CD8-positive, alpha-beta memory T cell (primary cell): Measurements from ENCODE around the gene SMYD3. TPM values are rescaled to one million over a fixed set of nuclear protein-coding genes. Genes with fewer than 3 reads are reported as not detected.

ENCODE experiments used
- CTCF ChIA-PET: fragments of 350-600 bp; sonication (Branson Sonifier 250); formaldehyde crosslinking; loops from one replicate; lab custom pipeline; 2021; ENCODE audit warnings: antibody characterized with exemption; lab: Charles Lee
- POLR2A ChIA-PET: fragments of 350-600 bp; sonication (Branson Sonifier 250); formaldehyde crosslinking; loops from one replicate; lab custom pipeline; 2021; ENCODE audit warnings: antibody characterized with exemption; lab: Charles Lee
- DNase-seq, 5 donors: peaks; one replicate each; pipeline versions ENCODE4 v3.0.0 to v3.0.0-alpha.2; 2020 to 2022; ENCODE audit warnings: mixed read lengths in 1 of 5
- H3K27ac ChIP-seq: one replicate; pipeline ENCODE4 v1.7.0; 2013; ENCODE audit warnings: low read depth, mild to moderate bottlenecking, low read length, moderate library complexity
- H3K27me3 ChIP-seq: 2 replicates; pipeline ENCODE4 v1.7.0; 2013; ENCODE audit warnings: low read length, mild to moderate bottlenecking; ENCODE audit not compliant: insufficient read depth, poor library complexity, severe bottlenecking
- H3K36me3 ChIP-seq: 2 replicates; pipeline ENCODE4 v1.7.0; 2013; ENCODE audit warnings: mild to moderate bottlenecking, low read length, moderate library complexity; ENCODE audit not compliant: insufficient read depth
- H3K4me1 ChIP-seq: 2 replicates; pipeline ENCODE4 v1.7.0; 2013; ENCODE audit warnings: mild to moderate bottlenecking, low read length, moderate library complexity; ENCODE audit not compliant: insufficient read depth
- H3K4me3 ChIP-seq: 2 replicates; pipeline ENCODE4 v1.7.0; 2013; ENCODE audit warnings: mild to moderate bottlenecking, low read length
- H3K9me3 ChIP-seq: 2 replicates; pipeline ENCODE4 v1.7.0; 2013; ENCODE audit warnings: mild to moderate bottlenecking, low read length
- H3K27ac Mint-ChIP-seq, 8 donors: one replicate each; pipeline ENCODE4 v1.8.0; 2020 to 2021; ENCODE audit warnings: mixed read lengths in 8 of 8, mild to moderate bottlenecking in 6 of 8, inconsistent platforms in 3 of 8, moderate library complexity in 3 of 8
- H3K27me3 Mint-ChIP-seq, 2 donors: one replicate each; pipeline ENCODE4 v1.8.0; 2020 to 2021; ENCODE audit warnings: mixed read lengths in 2 of 2, mild to moderate bottlenecking in 1 of 2, moderate library complexity in 1 of 2
- H3K36me3 Mint-ChIP-seq, 3 donors: one replicate each; pipeline ENCODE4 v1.8.0; 2020 to 2021; ENCODE audit warnings: mixed read lengths in 3 of 3, inconsistent platforms in 1 of 3, mild to moderate bottlenecking in 1 of 3
- H3K4me1 Mint-ChIP-seq, 3 donors: one replicate each; pipeline ENCODE4 v1.8.0; 2020 to 2021; ENCODE audit warnings: mixed read lengths in 3 of 3, inconsistent platforms in 1 of 3, mild to moderate bottlenecking in 1 of 3
- H3K4me3 Mint-ChIP-seq, 7 donors: one replicate each; pipeline ENCODE4 v1.8.0; 2020 to 2021; ENCODE audit warnings: mixed read lengths in 7 of 7, mild to moderate bottlenecking in 6 of 7, moderate library complexity in 4 of 7, inconsistent platforms in 2 of 7
- H3K9me3 Mint-ChIP-seq, 5 donors: one replicate each; pipeline ENCODE4 v1.8.0; 2020 to 2022; ENCODE audit warnings: mixed read lengths in 5 of 5, mild to moderate bottlenecking in 3 of 5, moderate library complexity in 2 of 5, inconsistent platforms in 1 of 5
- polyA plus RNA-seq: library from polyadenylated mRNA; unstranded; fragments of 300-500 nt; fragmentation: Illumina TruSeq; gene quantifications from one replicate; pipeline ENCODE4 v1.2.3, GENCODE V29; 2021
- total RNA-seq, 2 experiments: library from RNA; stranded (reverse); gene quantifications; one replicate each; pipeline ENCODE4 v1.2.3, GENCODE V29; 2021

The SMYD3 gene
- total and polyA plus RNA-seq, 3 experiments from 2014 or later: 12.4 to 31.7 (median 14.5) TPM

DNA sequence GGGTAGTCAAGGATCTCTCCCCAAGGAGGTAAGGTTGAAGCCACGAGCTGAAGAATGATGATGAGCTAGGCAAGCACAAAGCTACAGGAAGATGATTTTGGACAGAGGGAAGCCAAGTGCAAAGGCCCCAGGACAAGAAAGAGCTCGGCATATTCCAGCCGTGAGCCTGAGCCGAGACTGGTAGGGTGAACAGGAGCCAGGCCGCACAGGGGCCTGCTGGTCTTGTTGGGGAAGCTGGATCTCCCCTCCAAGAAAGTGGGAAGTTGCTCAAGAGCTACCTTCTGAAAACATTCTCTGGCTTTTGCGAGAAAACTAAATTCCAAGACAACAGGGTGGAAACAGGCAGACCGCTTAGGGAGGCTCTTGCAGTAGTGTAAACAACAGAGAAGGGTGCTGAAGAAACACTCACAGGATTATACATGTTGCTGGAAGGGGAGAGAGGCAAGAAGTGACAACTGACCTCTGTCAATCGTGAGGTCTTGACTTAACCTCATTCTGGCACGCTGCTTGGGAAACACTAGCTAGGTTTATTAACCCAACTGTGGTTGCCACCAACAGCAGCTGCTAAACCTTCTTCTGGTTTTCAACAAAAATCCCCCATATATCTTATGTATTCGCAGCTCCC is 625.2 kb downstream of the SMYD3 start:
- CTCF ChIA-PET: no interaction called here

DNA sequence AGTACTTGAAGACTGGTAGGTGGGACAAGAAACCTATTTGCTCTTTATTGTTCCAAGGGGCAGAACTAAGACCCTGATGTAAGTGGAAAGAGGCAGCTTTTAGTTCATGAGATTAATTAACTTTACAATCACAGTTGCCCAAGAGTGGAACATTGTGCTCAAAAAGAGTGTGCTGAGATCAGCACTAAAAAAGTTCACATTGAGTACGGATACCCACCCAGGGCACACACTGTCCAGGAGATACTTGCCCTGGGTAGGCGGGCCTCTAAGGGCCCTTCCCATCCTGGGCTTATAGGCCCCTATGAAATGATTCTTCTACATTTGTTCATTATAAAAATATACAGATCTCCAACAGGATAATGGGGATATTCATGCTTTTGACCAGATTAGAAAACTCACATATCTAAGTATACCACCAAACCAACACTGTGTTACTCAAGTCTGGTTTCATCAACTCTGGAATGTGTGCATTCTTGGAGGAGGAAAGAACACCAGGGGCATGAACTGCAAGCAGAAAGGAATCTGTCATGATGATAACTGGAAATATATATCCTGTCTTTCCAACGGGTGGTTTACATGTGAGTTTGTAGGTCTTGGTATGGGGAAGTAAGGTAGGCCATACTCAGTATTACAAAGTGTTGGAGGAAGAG is 626.2 kb downstream of the SMYD3 start:
- Histone ChIP-seq H3K4me1 (no peaks in the 10 kb centered on the region), H3K36me3 (no peaks in the 10 kb centered on the region), H3K27ac (no peak overlapping the region), H3K4me3 (no peak overlapping the region), H3K27me3 (no peaks in the 10 kb centered on the region), H3K9me3 (no peaks in the 10 kb centered on the region)
- Mint-ChIP-seq H3K27me3 (no peaks in the 10 kb centered on the region), H3K36me3 (peaks cover 11 to 23% (median 16%) of the 10 kb centered on the region in 3 donors), H3K4me1 (no peaks in the 10 kb centered on the region), H3K4me3 (no peak overlapping the region), H3K27ac (no peak overlapping the region), H3K9me3 (peaks cover 0 to 2% (median 0%) of the 10 kb centered on the region in 5 donors)
- ChIA-PET CTCF (interaction anchor here (1.7 kb wide), 1 partner anchor 8 kb away, joined by 5 read pairs; no protein-coding TSS in a partner anchor), POLR2A (no interaction called here)
- no peak for DNase-seq

More for the DNA sequence above, 625.2 kb downstream of the SMYD3 start:
- Mint-ChIP-seq H3K27me3 (no peaks in the 10 kb centered on the region), H3K36me3 (peaks cover 8 to 27% (median 12%) of the 10 kb centered on the region in 3 donors), H3K4me1 (no peaks in the 10 kb centered on the region), H3K9me3 (peaks cover 0 to 2% (median 0%) of the 10 kb centered on the region in 5 donors), H3K27ac (no peak overlapping the region), H3K4me3 (no peak overlapping the region)
- no peaks in the 10 kb centered on the region for H3K36me3 ChIP-seq
- POLR2A ChIA-PET: no interaction called here
- no peaks in the 10 kb centered on the region for H3K4me1 ChIP-seq
- H3K4me3 ChIP-seq: no peak overlapping the region
- no peak overlapping the region for H3K27ac ChIP-seq
- no peaks in the 10 kb centered on the region for H3K9me3 ChIP-seq
- DNase-seq: no peak
- no peaks in the 10 kb centered on the region for H3K27me3 ChIP-seq

DNA sequence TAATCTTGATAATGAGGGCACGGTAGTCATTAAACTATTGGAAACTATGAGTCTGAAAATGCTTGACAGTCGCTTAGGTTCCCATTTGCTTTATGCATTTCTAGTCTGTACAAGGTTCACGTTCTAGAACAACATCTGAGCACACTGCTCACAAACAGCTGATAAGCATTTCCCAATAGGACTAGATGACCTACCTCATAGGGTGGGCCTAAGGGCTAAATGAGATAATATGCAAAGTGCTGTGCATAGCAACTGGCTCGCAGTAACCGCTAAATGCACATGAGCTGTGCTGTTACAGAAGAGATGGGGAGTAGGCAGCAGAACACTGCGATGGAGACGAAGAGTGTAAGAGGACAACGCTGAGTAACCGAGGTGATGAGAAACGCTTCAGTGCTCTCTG is 628.0 kb downstream of the SMYD3 start:
- CTCF ChIA-PET: interaction anchor here (1.7 kb wide), 1 partner anchor 9 kb away, joined by 5 read pairs; no protein-coding TSS in a partner anchor
- H3K27ac ChIP-seq: no peak overlapping the region
- POLR2A ChIA-PET: no interaction called here
- H3K9me3 Mint-ChIP-seq: peaks cover 0 to under 1% (median 0%) of the 10 kb centered on the region in 5 donors
- H3K27ac Mint-ChIP-seq: no peak overlapping the region
- H3K4me1 Mint-ChIP-seq: no peaks in the 10 kb centered on the region
- no peaks in the 10 kb centered on the region for H3K27me3 Mint-ChIP-seq
- no peaks in the 10 kb centered on the region for H3K36me3 ChIP-seq
- no peaks in the 10 kb centered on the region for H3K4me1 ChIP-seq
- peaks cover 6 to 8% (median 6%) of the 10 kb centered on the region in 3 donors for H3K36me3 Mint-ChIP-seq
- H3K4me3 Mint-ChIP-seq: no peak overlapping the region
- no peak for DNase-seq
- no peaks in the 10 kb centered on the region for H3K9me3 ChIP-seq
- no peak overlapping the region for H3K4me3 ChIP-seq
- H3K27me3 ChIP-seq: no peaks in the 10 kb centered on the region

DNA sequence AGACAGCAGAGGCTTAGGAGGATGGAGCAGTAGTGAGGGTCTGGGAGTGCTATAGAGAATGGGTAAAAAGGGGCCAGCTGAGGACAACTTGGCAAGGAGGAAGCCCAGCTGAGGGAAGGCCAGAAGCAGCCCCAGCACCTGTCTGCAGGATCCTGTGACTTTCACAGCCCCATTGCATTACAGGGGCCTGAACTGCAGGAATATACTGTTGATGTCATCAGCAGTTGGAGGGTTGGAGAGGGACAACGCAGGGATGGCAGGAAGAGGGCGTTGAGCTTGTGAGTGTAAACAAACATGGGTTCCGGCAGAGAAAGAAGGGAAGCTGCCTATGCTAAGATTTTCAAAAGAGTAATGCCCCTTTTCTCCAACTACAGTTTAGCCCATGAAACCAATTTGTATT is 628.5 kb downstream of the SMYD3 start:
- CTCF ChIA-PET: no interaction called here
- no peak for DNase-seq
- POLR2A ChIA-PET: no interaction called here
- H3K4me3 ChIP-seq: no peak overlapping the region
- Mint-ChIP-seq H3K36me3 (peaks cover 5 to 7% (median 6%) of the 10 kb centered on the region in 3 donors), H3K9me3 (no peaks in the 10 kb centered on the region), H3K27me3 (no peaks in the 10 kb centered on the region), H3K27ac (no peak overlapping the region), H3K4me3 (no peak overlapping the region), H3K4me1 (no peaks in the 10 kb centered on the region)
- no peaks in the 10 kb centered on the region for H3K27me3 ChIP-seq
- no peak overlapping the region for H3K27ac ChIP-seq
- no peaks in the 10 kb centered on the region for H3K9me3 ChIP-seq
- no peaks in the 10 kb centered on the region for H3K36me3 ChIP-seq
- H3K4me1 ChIP-seq: no peaks in the 10 kb centered on the region

DNA sequence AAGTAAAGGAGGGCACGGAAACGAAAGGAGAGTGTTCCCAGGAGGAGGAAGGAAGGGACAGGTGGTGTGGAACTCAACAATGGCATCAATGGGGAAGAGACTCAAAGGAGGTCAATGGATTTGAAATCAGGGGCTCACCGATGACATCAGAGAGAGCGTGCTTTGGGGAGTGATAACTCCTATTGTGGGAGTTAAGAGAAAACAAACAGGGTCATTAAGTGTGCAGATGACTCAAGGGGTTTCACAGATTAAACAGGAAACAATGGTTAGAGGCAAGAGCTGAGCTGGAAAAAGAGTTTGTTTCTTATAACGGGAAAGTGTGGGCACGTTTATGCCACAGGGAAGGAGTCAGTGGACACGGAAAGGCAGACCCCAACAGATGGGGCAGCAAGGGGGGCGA is 629.1 kb downstream of the SMYD3 start:
- ChIA-PET POLR2A (no interaction called here), CTCF (no interaction called here)
- H3K27ac Mint-ChIP-seq: no peak overlapping the region
- Histone ChIP-seq H3K4me1 (no peaks in the 10 kb centered on the region), H3K27ac (no peak overlapping the region), H3K27me3 (no peaks in the 10 kb centered on the region), H3K4me3 (no peak overlapping the region), H3K36me3 (no peaks in the 10 kb centered on the region), H3K9me3 (no peaks in the 10 kb centered on the region)
- no peaks in the 10 kb centered on the region for H3K4me1 Mint-ChIP-seq
- H3K9me3 Mint-ChIP-seq: no peaks in the 10 kb centered on the region
- no peaks in the 10 kb centered on the region for H3K27me3 Mint-ChIP-seq
- H3K4me3 Mint-ChIP-seq: no peak overlapping the region
- DNase-seq: no peak
- peaks cover 5 to 7% (median 6%) of the 10 kb centered on the region in 3 donors for H3K36me3 Mint-ChIP-seq

DNA sequence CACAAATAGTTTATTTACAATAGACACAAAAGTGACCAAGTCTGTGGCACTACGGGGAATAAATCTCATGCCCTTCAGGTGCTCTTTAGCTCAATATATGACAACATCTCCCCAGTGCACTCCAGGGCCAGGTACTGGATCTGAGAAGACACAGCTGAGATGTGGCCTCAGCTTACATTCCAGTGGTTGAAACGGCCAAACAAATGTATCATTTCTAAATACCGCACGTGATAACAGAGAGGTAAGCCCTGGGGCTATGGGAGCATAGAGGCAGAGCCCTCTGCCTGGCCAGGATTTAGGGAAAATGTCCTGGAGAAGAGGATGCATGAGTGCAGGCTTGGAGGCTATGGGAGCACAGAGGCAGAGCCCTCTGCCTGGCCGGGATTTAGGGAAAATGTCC is 630.5 kb downstream of the SMYD3 start:
- Mint-ChIP-seq H3K36me3 (peaks cover 6 to 10% (median 9%) of the 10 kb centered on the region in 3 donors), H3K4me3 (no peak overlapping the region), H3K27ac (no peak overlapping the region), H3K9me3 (no peaks in the 10 kb centered on the region), H3K27me3 (no peaks in the 10 kb centered on the region), H3K4me1 (no peaks in the 10 kb centered on the region)
- ChIA-PET POLR2A (no interaction called here), CTCF (no interaction called here)
- no peak overlapping the region for H3K27ac ChIP-seq
- DNase-seq: no peak
- no peaks in the 10 kb centered on the region for H3K4me1 ChIP-seq
- no peaks in the 10 kb centered on the region for H3K36me3 ChIP-seq
- no peaks in the 10 kb centered on the region for H3K9me3 ChIP-seq
- H3K4me3 ChIP-seq: no peak overlapping the region
- H3K27me3 ChIP-seq: no peaks in the 10 kb centered on the region

DNA sequence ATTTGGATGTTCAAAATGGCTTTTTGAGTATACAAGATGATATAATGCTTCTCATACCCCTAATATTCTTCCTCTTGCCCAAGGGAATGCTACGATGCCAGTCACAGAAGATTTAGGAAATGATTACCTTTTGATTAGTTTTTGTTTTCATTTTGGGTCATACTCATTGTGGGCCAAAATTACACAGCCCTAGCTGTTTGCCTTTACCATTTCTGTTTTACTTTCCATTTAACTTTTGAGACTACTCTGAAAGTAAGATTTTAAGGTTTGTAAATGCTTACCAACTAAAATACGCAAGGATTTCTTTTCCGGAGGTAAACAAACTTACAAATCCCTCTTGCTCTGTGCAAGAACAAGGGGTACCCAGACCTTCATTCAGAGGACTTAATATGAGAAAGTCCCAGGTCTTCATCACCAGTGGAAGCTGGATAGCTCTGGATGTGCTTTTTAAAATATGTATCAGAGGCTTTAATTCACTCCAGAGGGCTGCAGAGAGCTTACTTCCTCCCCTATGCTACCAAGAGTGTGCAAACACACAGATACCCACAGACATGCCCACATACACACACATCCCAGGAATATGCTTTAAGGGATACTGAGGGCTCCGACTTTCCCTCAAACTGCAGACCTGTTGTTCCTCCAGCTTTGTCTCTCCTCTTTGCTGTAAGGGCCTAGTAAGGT is 631.4 kb downstream of the SMYD3 start:
- no peak overlapping the region for H3K27ac Mint-ChIP-seq
- ChIA-PET POLR2A (no interaction called here), CTCF (interaction anchor here (1.1 kb wide), 1 partner anchor 13 kb away, joined by 3 read pairs; no protein-coding TSS in a partner anchor)
- no peak overlapping the region for H3K4me3 Mint-ChIP-seq
- peaks cover 8 to 14% (median 9%) of the 10 kb centered on the region in 3 donors for H3K36me3 Mint-ChIP-seq
- no peak for DNase-seq
- Histone ChIP-seq H3K4me1 (no peaks in the 10 kb centered on the region), H3K4me3 (no peak overlapping the region), H3K9me3 (no peaks in the 10 kb centered on the region), H3K27me3 (no peaks in the 10 kb centered on the region), H3K27ac (no peak overlapping the region), H3K36me3 (no peaks in the 10 kb centered on the region)
- no peaks in the 10 kb centered on the region for H3K9me3 Mint-ChIP-seq
- no peaks in the 10 kb centered on the region for H3K4me1 Mint-ChIP-seq
- H3K27me3 Mint-ChIP-seq: no peaks in the 10 kb centered on the region
